GM19468 (cell line): ENCODE measurements around the gene CDH2.

ENCODE experiments used
- ATAC-seq: cut with Tn5 transposase; IDR thresholded peaks from one replicate; pipeline ENCODE4 v1.9.1; 2021; ENCODE audit warnings: mild to moderate bottlenecking, moderate library complexity, moderate number of reproducible peaks; ENCODE audit not compliant: unreplicated experiment; ENCODE audit errors: extremely low read depth

CDH2 gene

GRCh38 chr18:28062443-28062842, 114.5 kb downstream of the CDH2 start:
- no peak for ATAC-seq

- ATAC-seq = no peak
These were observed 117.1 kb downstream of the CDH2 start for GRCh38 chr18:28059861-28060260.

DNA sequence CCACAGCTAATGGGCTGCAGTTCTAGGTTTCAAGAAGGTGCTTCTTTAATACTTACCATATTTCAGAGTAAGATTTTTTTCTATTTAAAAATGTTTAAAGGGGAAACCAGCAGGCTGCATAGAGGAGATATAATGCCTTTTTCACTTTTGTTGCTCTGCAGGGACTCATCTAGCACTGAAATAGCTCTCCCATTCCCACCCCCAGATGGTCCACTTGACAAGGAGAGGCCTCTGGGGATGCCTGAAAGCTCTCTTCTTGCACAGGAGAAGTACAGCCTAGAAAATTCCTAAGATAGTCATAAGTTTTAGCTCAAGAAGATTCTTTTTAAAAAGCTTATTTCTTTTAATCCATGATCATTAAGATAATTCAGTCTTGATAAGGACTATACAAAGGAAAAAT, 126.4 kb downstream of the CDH2 start:
- no peak for ATAC-seq

DNA sequence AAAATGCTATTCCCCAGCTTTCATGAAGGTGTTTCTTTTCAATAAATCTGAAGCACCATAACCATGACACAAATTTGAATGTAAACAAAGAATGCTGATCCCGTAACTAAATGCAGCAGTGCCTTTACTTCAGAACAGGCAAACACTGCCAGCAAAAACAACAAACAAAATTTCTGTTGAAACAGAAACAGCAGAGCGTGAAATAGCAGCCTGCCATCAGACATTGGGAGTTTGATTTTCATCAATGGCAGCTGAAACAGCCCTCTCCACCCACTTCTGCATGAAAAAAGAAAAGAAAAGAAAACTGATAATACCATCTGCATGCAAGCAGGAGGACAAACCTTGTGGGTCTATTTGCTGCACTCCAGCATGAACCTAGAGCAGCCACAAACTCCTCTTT, 128.3 kb downstream of the CDH2 start:
- no peak for ATAC-seq

DNA sequence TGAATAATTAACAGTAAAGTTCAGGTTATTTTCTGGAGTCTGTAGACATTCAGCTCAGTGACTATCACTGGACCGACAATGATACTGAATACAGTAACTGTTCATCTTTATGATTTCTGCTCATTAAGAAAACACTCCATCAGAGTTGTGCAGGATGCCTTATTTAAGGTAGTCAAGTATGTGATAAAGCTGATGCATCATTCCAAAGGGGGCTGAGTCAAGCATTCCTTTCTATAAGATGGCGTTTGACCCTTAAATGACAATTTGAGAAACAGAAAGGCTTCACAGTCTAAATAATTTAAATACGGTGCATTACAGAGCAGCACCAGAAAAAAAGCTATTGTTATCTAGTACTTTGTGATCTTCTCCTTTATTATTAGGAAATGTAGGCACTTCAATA, 131.1 kb downstream of the CDH2 start:
- no peak for ATAC-seq

DNA sequence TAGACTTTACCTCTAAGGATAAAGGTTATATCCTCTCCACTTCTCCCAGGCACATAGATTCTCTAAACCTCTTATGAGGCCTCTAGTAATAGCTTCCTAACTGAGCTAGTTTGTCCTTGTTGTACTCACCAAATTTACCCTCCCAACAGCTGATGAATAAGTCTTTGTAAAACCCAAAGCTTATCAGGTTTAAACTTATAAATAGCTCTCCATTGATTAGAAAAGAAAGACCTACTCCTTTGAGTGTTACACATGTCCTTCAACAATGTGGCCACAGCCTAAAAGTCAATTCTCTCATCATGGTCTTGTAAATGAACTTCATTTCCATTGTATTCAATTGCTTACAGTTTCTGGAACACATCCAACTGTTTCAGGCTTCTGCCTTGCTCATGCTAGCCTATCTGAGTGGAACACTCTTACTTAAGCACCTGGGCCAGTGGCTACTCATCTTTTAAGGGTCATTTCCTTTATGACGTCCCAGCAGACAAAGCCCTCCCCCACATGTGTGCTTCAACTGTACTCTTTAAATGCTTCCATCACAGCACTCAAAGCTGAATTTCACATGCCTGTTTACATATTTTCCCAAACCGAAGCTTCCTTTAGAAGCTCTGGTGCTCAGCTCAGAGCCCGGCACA, 131.6 kb downstream of the CDH2 start:
- ATAC-seq = no peak

- no peak for ATAC-seq
These were observed 132.9 kb downstream of the CDH2 start for GRCh38 chr18:28044036-28044435.

DNA sequence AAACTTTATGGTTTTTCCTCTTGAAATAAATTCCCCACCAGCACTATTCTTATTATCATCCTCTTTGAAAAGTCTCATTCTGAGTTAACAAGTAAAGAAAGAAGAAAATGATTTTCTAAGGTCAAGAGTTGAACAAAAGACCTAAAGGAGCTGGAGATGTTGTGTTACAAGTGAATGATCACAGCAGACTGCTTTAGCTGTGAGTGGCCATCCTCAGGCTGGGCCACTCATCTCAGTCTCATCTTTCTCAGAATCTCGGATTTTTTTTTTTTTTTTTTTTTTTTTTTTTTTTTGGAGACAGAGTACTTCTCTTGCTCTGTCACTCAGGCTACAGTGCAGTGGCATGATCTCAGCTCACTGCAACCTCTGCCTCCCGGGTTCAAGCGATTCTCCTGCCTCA, 133.3 kb downstream of the CDH2 start:
- ATAC-seq = no peak

DNA sequence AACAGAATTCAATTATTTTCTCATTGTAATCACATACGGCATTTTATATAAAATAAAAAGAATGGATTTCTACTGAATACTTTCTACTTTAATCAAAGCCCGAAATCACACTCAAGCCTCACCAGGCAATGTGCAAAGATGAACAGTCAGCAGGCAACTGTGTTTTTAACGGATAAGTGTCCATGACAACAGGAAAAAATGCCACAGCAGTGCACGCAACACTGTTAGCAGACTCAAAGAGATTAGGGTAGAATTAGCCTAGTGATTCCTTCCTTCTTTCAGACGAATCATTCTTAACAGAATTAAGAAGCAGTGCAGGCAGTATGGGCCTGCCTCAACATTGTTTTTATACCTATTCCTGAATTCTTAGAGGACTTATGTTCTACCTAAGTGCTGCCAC, 135.6 kb downstream of the CDH2 start:
- ATAC-seq = no peak

- ATAC-seq = no peak
These were observed 136.2 kb downstream of the CDH2 start for GRCh38 chr18:28040716-28041115.

DNA sequence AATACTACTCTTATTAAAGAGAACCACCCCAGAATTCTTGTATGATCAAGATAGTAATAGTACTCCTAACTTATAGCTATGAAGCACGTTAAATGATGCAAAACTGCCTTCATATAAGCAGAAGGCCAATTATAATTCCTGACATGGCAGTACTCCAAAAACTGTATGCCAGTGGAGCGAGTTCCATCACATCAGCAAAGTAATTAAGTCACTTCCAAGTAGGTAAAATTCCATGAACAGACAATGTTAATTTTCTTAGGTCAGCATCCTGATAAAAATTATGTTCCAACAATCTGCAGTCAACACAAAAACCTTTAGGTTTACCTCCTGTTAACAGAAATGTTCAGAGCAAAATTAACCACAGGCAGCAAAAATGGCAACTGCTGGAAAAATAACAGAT, 136.7 kb downstream of the CDH2 start:
- ATAC-seq = no peak

DNA sequence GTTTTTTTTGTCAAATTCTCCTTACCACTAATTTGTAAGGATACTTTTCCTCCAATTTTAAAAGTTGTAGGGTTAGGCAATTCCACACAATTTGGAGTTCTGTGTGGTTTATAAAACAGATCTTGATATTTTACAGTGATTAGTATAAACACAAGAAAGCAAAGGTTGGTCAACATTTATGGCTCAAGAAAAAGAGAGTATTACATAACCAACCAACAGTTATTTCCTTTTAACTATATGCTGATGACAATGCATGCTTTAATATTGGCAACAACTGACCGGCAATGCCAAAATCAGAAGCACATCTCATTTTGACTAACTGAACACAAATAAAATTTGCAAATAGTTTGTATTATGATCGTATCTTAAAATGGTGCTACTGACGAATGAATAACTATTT, 137.2 kb downstream of the CDH2 start:
- ATAC-seq = no peak

DNA sequence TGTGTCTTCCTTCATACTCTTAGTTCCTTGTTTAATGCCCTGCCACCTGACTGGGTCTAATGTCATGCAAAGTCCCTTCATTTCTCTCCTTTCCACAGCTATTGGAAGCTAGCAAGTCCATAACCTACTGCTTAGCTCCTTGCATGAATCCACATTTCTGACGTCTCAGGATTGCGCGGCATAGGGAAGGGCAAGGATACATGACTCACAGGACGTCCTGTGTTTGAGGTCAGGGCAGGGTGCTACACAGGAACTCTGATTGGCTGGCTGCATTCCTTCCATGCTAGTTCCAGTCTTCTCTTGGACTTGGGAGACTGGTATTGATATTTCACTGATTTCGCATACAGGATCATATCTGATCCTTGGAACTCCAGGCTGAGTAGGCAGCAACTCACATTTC, 137.9 kb downstream of the CDH2 start:
- ATAC-seq = no peak

GRCh38 chr18:28036488-28036887, 140.4 kb downstream of the CDH2 start:
- ATAC-seq = no peak

DNA sequence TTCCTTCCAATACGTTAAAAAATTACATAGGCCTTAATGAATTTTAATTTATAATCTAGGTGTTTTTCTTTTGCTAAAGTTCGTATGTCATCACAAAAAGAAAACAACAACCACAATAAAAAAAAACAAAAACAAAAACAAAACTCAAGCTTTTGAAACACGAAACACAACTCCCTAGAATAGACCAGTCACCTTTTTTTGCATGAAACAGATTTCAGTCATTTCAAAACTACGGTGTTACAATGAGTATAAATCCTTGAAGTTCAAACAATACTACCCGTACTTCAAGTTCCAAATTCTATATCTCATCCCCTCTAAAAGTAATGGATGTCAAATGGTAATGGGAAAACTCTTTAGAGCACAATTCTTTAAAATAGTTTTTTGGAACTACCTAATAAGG, 142.4 kb downstream of the CDH2 start:
- no peak for ATAC-seq

DNA sequence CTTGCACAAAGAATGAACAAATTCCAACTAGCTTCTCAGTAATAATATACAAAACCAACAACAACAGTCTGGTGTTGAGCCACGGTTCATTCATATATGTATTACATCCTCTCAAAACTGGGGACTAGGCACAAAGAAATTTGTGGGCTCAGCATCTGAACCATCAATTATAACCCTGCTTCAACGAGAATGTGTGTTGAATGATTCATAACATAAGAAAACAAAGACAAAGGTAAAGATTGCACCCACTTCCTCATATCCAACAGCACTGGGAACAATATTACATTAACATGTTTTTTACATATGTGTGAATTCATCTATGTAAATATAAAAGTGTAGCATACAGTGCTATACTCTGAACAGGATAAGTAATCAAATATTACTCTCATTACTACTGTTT, 144.8 kb downstream of the CDH2 start:
- ATAC-seq = no peak

DNA sequence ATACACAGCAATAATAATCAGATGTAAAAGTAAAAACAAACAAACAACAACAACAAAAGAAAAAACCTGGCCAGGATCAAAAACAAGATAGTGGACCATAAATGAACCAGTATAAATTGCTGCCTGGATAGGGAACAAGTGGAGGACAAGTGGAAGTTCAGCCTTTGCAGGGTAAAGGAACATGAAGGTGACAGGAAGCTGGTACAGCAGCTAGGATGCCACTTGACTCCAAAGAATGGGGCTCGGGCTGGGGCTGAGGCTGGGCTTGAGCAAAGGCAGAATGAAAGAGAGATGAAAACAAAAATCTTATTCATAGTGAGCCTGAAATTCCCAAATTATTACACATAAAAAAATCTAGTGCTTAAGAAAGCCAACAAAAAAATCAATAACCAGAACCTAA, 146.5 kb downstream of the CDH2 start:
- no peak for ATAC-seq

DNA sequence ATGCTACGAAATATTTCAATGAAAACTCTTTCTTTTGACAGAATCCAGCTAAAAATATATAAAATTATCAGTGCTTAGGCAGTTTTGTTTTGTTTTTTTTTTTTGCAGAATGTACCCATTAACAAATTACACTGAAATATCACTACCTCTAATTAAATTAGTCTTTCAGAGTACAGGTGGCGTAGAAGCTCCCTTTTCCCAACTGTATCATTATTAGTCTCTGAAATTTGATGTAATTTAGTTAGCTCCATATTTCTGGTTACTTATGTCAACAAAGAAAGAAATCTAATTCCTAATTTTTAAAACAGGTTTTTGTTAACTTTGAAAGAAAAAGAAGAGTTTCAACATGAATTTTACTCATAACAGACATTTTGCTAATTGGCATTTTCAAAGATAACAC, 149.2 kb downstream of the CDH2 start:
- no peak for ATAC-seq

DNA sequence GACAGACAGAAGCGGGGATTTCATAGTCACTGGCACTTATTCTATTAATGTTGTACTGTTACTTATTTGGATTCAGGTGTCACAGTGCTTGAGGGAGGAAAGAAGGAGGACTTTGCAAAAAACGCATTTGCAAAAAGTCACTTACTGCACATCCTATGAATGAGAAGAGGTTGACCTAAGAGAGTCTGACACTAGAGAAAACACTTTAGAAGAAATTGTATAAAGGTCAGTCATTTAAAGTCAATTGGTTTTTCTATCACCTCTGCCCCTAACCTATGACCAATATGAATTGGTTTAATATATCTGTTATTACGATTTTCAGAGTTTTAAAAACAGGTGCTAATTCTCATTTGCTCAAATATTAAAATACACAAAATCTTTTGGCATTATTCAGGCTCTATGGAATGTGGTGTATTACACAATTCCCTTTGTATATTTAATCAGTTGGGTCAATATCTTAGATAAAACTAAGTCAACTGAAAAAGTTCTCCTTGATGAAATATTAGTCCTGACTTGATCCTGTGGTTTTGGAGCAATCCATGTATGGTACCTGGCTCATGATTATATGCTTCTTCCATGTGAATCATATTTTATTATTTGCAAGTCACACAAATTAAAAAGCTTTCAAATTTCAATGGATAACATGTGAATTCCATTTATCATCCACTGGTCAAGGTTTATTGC, 157.4 kb downstream of the CDH2 start:
- ATAC-seq = no peak

GRCh38 chr18:28018351-28018750, 158.6 kb downstream of the CDH2 start:
- ATAC-seq = no peak

DNA sequence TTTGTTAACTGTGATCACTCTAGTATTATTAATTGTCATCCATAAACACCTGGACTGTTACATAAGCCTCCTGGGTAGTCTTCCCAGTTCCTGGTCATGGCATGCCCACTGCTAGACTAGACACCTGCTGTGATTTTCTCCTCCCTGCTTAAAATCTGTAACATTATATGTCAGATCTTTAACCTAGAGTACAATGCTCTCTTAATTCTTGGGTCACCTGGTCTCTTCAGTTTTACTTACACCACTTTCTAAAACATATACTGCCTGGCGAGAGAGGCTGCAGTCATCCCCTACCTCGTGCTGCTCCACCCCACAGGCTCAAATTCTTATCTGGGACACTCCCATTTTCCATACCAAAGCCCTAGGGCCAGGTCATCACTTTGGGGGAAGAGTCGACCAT, 161.3 kb downstream of the CDH2 start:
- ATAC-seq = no peak

DNA sequence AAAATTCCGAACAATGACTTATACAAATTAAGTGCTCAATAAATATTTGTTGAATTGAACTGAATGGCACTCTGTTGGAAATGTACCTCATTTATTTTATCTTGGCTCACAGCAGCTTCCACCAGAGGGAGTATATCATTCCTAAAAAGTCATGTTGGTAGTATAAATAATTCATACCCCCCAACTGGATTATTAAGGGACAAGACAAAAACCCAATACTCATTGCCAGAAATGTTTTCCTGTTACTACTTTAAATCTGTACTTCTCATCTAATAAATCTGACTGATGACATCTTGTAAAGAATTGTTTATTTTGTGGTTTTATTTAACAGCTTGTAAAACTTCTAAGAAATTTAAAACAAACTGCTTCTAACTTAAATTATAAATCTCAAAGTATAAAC, 163.9 kb downstream of the CDH2 start:
- ATAC-seq = no peak
